Measurements from ENCODE around the gene POU6F2.

Gene POU6F2

DNA sequence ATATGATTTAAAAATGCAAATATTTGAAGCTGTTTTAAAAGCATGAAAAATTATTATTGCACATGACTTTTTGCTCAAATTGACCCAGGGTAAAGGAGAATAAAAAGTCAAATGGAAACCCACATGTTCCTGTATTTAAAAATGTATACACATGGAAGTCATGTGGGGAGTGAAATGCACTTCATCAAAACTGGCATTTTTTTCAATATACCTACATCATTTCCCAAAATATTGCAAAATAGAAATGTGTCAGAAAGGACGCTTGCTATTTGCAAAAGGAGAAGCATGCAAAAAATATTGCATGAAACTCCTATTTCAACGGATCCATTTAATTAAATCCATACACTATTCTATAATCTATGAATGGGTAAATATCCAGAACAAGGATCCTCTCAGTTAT lies 117.0 kb downstream of the POU6F2 start:
- H3K27ac ChIP-seq, result no peak overlapping the region
- TF ChIP-seq, protein P1, sequence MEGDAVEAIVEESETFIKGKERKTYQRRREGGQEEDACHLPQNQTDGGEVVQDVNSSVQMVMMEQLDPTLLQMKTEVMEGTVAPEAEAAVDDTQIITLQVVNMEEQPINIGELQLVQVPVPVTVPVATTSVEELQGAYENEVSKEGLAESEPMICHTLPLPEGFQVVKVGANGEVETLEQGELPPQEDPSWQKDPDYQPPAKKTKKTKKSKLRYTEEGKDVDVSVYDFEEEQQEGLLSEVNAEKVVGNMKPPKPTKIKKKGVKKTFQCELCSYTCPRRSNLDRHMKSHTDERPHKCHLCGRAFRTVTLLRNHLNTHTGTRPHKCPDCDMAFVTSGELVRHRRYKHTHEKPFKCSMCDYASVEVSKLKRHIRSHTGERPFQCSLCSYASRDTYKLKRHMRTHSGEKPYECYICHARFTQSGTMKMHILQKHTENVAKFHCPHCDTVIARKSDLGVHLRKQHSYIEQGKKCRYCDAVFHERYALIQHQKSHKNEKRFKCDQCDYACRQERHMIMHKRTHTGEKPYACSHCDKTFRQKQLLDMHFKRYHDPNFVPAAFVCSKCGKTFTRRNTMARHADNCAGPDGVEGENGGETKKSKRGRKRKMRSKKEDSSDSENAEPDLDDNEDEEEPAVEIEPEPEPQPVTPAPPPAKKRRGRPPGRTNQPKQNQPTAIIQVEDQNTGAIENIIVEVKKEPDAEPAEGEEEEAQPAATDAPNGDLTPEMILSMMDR (IDR thresholded peaks at IDR 0.05), result no peak
- no peak for TF ChIP-seq ZFX (IDR thresholded peaks at IDR 0.05; ENCODE audit: borderline replicate concordance)

DNA sequence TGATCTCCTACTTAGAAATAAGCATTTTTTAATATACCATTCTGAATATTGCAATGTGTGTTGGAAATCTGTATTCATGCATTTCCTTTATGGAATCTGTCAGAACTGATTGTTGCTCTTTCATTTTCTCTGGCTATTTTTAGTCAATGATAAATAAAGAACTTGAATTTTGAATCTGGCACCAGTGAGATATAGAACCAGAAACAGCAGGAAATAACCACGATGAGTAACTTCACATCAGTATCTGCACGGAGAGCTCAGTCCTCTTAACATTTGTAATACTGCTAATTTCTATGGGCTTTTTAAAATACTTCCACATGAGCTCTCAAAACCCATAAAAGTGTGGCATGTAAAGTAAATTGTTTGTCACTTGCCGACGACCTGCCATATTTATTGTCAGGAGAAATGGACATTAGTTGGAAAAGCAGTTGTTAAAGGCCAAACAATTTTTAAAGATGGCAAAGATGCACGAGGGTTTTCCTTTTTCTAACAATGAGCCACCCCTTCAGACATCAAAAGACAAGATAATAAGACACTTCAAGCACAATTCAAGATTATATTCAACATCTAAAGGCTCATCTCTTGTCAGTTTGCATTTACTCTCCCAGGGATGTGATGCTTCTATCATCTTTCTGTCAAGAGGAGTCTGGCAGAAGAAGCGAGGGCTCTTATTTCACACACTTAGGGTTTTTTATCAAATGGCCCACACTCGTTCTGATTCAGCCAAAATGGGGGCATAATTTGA lies 118.3 kb downstream of the POU6F2 start:
- no peak for TF ChIP-seq ZFX (IDR thresholded peaks at IDR 0.05; ENCODE audit: borderline replicate concordance)
- TF ChIP-seq, protein P1 (IDR thresholded peaks at IDR 0.05), result no peak
- no peak overlapping the region for H3K27ac ChIP-seq

DNA sequence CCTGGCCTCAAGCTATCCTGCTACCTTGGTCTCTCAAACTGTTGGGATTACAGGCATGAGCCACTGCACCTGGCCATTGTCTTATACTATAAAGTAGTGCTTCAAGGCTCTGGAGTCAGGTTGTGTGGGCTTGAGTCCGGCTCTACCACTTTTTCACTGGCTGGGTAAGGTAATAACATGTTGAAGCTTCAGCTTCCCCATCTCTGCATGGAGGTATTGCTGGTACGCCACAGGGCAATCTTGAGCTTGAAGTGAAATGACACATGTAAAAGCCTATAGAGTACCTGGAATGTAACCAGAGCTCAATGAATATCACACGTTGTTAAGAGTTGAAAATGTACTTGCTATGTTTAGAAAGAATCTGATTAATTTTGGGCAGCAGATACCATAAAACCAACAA lies 120.8 kb downstream of the POU6F2 start:
- no peak overlapping the region for H3K27ac ChIP-seq
- TF ChIP-seq, protein P1 (IDR thresholded peaks at IDR 0.05), result no peak
- TF ChIP-seq ZFX (IDR thresholded peaks at IDR 0.05; ENCODE audit: borderline replicate concordance), result no peak

DNA sequence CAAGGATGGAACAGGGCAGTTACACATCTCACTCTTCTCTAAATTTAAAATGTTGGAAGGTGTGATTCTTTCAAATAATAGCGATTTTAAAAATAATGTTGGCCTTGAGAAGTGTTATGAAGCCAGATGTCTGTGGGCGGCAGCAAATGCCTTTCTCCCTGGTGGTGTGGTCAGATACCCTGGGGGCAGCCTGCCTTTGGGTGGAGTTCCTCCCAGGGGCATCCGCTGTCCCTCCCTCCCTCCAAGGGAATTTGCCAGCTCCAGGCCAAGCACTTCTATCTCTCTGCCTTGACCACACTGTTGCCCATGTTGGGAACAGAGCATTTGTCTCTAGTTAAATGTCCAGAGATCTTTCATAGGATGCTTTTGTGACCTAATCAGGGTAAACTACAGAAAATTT lies 121.4 kb downstream of the POU6F2 start:
- TF ChIP-seq, protein P1 (IDR thresholded peaks at IDR 0.05), result no peak
- no peak for TF ChIP-seq ZFX (IDR thresholded peaks at IDR 0.05; ENCODE audit: borderline replicate concordance)
- no peak overlapping the region for H3K27ac ChIP-seq

DNA sequence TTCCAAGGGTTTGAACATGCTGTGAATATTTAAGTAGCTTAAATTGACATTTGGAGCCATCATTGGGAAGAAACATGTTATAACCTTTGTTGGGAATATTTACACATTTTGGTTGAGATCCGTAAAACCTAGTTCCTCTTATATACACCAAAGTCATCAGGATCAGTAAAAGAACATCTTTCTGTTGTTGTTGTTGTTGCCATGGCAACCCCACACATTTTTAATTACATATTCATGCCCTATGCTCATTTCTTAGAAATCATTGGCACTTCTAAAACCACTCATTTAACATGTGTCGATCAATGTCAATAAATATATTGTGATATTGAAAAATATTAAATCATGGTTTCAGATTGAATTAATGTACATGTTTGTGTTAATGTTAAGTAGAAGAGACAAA lies 122.6 kb downstream of the POU6F2 start:
- no peak overlapping the region for H3K27ac ChIP-seq
- TF ChIP-seq, protein P1 (IDR thresholded peaks at IDR 0.05), result no peak
- no peak for TF ChIP-seq ZFX (IDR thresholded peaks at IDR 0.05; ENCODE audit: borderline replicate concordance)

DNA sequence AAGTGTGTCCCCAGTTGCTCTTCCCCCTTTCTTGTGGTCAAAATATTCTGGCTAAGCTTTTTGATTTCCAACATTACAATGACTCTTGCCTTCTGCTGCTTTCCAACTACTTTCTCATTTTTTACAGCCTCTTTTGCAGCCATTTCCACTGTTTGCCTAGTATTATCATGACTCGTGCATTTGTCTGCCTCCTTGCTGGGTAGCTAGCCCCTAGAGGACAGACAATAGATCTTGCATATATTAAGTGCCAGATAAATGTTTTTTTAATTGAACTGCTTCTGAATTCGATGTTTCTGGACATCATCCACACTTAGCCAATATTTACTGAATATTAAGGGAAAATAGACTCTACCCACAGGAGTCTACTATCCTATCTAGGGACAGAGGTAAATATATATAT lies 124.5 kb downstream of the POU6F2 start:
- no peak overlapping the region for H3K27ac ChIP-seq
- TF ChIP-seq, protein P1 (IDR thresholded peaks at IDR 0.05), result no peak
- no peak for TF ChIP-seq ZFX (IDR thresholded peaks at IDR 0.05; ENCODE audit: borderline replicate concordance)

DNA sequence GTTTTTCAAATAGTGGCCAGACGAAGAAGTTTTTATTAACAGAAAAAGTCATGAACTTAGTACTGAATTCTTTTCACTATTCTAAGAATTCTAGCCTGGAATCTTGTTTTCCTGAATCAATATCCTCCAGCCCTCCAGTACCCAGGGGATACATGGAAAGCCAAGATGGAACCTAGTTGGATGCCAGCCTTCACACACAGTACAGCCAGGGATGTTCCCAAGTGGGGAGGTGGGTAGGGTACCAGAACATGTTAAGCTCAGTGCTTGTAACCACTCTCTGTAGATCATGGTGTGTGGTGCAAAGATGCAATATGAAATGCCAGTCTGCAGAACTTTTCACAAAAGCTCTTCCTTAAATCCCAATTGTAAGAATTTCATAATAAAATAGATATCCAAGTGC lies 128.0 kb downstream of the POU6F2 start:
- TF ChIP-seq, protein P1 (IDR thresholded peaks at IDR 0.05), result no peak
- no peak for TF ChIP-seq ZFX (IDR thresholded peaks at IDR 0.05; ENCODE audit: borderline replicate concordance)
- no peak overlapping the region for H3K27ac ChIP-seq

Measured in 22Rv1 (cell line).